Lower lobe of right lung (tissue), 2 donors: ENCODE data around the gene CCDC157. TPM values are rescaled to one million over a fixed set of nuclear protein-coding genes. Genes with fewer than 3 reads are reported as not detected.

Source experiments
- ATAC-seq, 2 donors: fragments of 200-7000 bp; cut with Tn5 transposase; one replicate each; pipeline ENCODE4 v1.9.1; 2020 to 2022; ENCODE audit warnings: mild to moderate bottlenecking in 2 of 2, moderate library complexity in 2 of 2
- DNase-seq: peaks from one replicate; pipeline ENCODE4 v3.0.0-alpha.2; 2020
- H3K27ac ChIP-seq: fragments of 200-600 bp; one replicate; pipeline ENCODE4 v1.8.0; 2022
- H3K27me3 ChIP-seq: fragments of 200-600 bp; one replicate; pipeline ENCODE4 v1.8.0; 2022; ENCODE audit warnings: low read depth
- H3K36me3 ChIP-seq: fragments of 200-600 bp; one replicate; pipeline ENCODE4 v1.8.0; 2022; ENCODE audit warnings: mild to moderate bottlenecking
- H3K4me1 ChIP-seq: fragments of 200-600 bp; one replicate; pipeline ENCODE4 v1.8.0; 2022
- H3K4me3 ChIP-seq: fragments of 200-600 bp; one replicate; pipeline ENCODE4 v1.8.0; 2022; ENCODE audit warnings: mild to moderate bottlenecking
- H3K9me3 ChIP-seq: fragments of 200-600 bp; one replicate; pipeline ENCODE4 v1.8.0; 2022
- CTCF ChIP-seq: fragments of 200-600 bp; IDR thresholded peaks from one replicate; pipeline ENCODE4 v1.8.0; 2022; ENCODE audit warnings: antibody characterized with exemption, mild to moderate bottlenecking
- intact Hi-C: fragments of 100-400 bp; cut with DNase I; formaldehyde crosslinking; loops from one replicate; pipeline ENCODE4 v1.11.0; 2022
- total RNA-seq: library from RNA; stranded (reverse); fragmentation: NEBNext Ultra II Directional; extraction: Animal tissue kit (Norgen Biotek cat#: 25700); gene quantifications from one replicate; pipeline ENCODE4 v1.2.1, GENCODE V29; 2021
- donor health status: DM: no; HTN: yes; CAD: no; lungs with severe emphysema.

Gene CCDC157
- total RNA-seq, 1 donor from 2014 or later: 5.2 TPM

- no peaks in the 10 kb centered on the region for H3K9me3 ChIP-seq
- peak overlapping the region; percentile 87 for H3K4me3 ChIP-seq
- H3K36me3 ChIP-seq: peaks cover 22% of the 10 kb centered on the region
- no peak for ATAC-seq
- H3K27me3 ChIP-seq: no peaks in the 10 kb centered on the region
- no peak for DNase-seq
- peaks cover 75% of the 10 kb centered on the region for H3K4me1 ChIP-seq
- H3K27ac ChIP-seq: peak overlapping the region; percentile 90
- intact Hi-C loops: no loop called here
- no peak for TF ChIP-seq CTCF
Observed at GRCh38 chr22:30324014-30324730, 32.6 kb upstream of the CCDC157 start.

DNA sequence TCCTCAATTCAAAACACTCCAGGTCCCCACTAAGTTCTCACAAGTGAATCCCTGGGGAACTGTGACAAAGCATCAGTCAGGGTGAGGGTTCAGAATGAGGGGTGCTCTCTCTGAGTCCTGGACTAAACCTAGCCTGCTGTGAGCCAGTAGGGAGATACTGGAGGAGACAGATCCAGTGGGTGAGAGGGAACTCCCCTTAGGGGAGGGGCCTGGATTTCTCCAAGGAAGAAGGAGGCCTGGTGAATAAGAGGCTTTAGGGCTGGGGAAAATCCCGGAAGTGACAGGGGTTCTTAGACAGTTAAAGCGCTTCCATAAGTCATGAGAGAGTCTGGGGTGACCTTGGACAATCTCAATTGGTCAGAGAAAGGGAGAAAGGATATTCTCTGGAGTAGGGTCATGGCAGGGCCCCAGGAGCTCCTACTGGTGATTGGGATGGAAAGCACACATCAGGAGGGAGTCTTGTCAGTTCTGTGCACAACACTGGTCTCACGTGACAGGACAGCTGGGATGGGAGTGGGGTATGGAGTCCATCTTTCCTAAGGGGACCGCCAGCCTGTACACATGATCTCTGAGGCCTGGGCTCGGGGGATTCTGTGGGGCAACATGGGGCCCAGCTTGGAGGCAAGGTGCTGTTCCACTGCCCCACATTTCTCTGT, 31.6 kb upstream of the CCDC157 start:
- H3K9me3 ChIP-seq: no peaks in the 10 kb centered on the region
- TF ChIP-seq CTCF: no peak
- H3K27me3 ChIP-seq: no peaks in the 10 kb centered on the region
- DNase-seq (no peak), ATAC-seq (peak; percentile 3 to 39)
- peaks cover 16% of the 10 kb centered on the region for H3K36me3 ChIP-seq
- peak overlapping the region; percentile 87 for H3K4me3 ChIP-seq
- intact Hi-C loops: no loop called here
- H3K4me1 ChIP-seq: peaks cover 65% of the 10 kb centered on the region
- peak overlapping the region; percentile 90 for H3K27ac ChIP-seq

GRCh38 chr22:30325724-30326254, 31.0 kb upstream of the CCDC157 start:
- Histone ChIP-seq H3K27me3 (no peaks in the 10 kb centered on the region), H3K4me1 (peaks cover 59% of the 10 kb centered on the region), H3K4me3 (peak overlapping the region; percentile 87), H3K27ac (peak overlapping the region; percentile 90), H3K9me3 (no peaks in the 10 kb centered on the region), H3K36me3 (peaks cover 15% of the 10 kb centered on the region)
- intact Hi-C loops: no loop called here
- no peak for ATAC-seq
- no peak for DNase-seq
- TF ChIP-seq CTCF: no peak

DNA sequence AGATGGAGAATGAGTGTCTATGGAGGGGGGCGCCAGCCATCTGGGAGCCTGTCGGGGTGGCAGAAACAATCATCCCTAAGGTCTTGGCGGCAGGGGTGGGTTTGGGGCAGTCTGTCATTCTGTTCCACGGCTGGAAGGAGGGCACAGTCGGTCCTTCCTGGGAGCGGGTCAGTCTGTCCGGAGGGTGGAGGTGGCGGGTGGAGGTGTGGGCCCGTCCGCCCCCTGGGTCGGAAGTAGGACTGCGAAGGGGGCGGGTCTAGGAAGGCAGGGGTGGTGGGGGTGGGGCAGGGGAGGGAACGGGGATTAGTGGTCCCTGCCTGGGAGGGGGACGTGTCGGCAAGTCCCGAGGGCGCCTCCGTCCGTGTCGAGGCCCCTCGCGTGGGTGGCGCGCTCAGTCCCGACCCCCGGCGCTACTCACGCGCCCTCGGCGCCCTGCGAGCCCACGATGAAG, 30.5 kb upstream of the CCDC157 start:
- intact Hi-C loops: no loop called here
- H3K4me1 ChIP-seq: peaks cover 54% of the 10 kb centered on the region

More for the DNA sequence above, 30.5 kb upstream of the CCDC157 start:
- peaks cover 15% of the 10 kb centered on the region for H3K36me3 ChIP-seq
- DNase-seq: no peak
- peak; percentile 62 to 66 for ATAC-seq
- H3K27ac ChIP-seq: peak overlapping the region; percentile 90
- TF ChIP-seq CTCF: no peak
- no peaks in the 10 kb centered on the region for H3K27me3 ChIP-seq
- H3K4me3 ChIP-seq: peak overlapping the region; percentile 87
- H3K9me3 ChIP-seq: no peaks in the 10 kb centered on the region
